ENCODE data around the gene ARHGAP42. TPM values are rescaled to one million over a fixed set of nuclear protein-coding genes. Genes with fewer than 3 reads are reported as not detected.

Gene ARHGAP42
- total and polyA plus RNA-seq, 2 of the 13 experiments (the other 11 are each of a cell fraction or from before 2014, with no cell fraction given): 2.5 to 4.3 TPM

DNA sequence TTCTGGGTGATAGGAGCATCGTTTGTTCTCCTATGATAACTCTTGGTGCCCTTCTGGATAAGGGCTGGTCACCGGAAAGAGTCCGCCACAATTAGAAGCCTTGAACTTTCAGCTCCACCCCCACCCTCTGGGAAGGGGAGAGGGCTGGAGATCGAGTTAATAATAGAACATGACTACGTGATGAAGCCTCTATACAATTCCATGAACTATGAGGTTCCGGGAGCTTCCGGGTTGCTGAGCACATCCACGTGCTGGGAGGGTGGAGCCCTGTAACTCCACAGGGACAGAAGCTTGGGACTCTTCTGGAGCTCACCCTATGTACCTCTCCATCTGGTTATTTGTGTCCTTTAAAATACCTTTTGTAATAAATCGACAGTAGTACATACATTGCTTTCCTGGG, 40.3 kb downstream of the ARHGAP42 start:
- no peaks in the 10 kb centered on the region for H3K36me3 ChIP-seq (replicated peaks in 1 of 2; ENCODE audit: control insufficient read depth in 1 of 2, insufficient read depth in 2 of 2, low read length in 2 of 2)
- no TSS peak for BruUV-seq (replicated peaks)
- no peaks in the 10 kb centered on the region for H3K79me2 ChIP-seq (ENCODE audit: insufficient read depth, low read length)
- 77% methylated on average over 9 of the region's 9 CpGs for WGBS (ENCODE audit: low lambda C conversion rate)
- H3K4me2 ChIP-seq (ENCODE audit: low read depth, low read length): no peak overlapping the region
- ATAC-seq (no peak), DNase-seq (ENCODE audit: low spot score) (no peak), FAIRE-seq (no peak)
- no peak overlapping the region for H3K27ac ChIP-seq (ENCODE audit: extremely low read length, insufficient read depth, low read length)
- H3K9ac ChIP-seq (ENCODE audit: insufficient read depth, low read depth, low read length): no peak overlapping the region
- no peaks in the 10 kb centered on the region for H3K4me1 ChIP-seq (ENCODE audit: insufficient read depth, low read length)
- POLR2A ChIA-PET: no interaction called here
- H2AFZ ChIP-seq (ENCODE audit: low read length): no peak overlapping the region
- in situ Hi-C loops (cut with HindIII; ENCODE audit: extremely low pct_ligation_motif_present, low pct_unique_long_range_greater_than_20kb) (no loop called here), intact Hi-C loops (cut with micrococcal nuclease; ENCODE audit: unreplicated experiment) (no loop called here)
- CTCF ChIA-PET (ENCODE audit: low intra/inter-chr PET ratio, low total read pairs): no interaction called here
- no peak overlapping the region for H3K4me3 ChIP-seq (replicated peaks in 1 of 3; ENCODE audit: insufficient read depth in 1 of 3, low read depth in 2 of 3, low read length in 3 of 3)
- no peaks in the 10 kb centered on the region for H3K27me3 ChIP-seq (ENCODE audit: control insufficient read depth in 1 of 2, insufficient read depth in 2 of 2, low read length in 2 of 2)
- TF ChIP-seq SUZ12 (IDR thresholded peaks at IDR 0.05; ENCODE audit: low read depth, low read length) (no peak), ZSCAN29 (CRISPR knock-in tag; conservative IDR thresholded peaks at IDR 0.05) (no peak), RARG (CRISPR knock-in tag; IDR thresholded peaks at IDR 0.05; ENCODE audit: low read depth) (no peak), ZNF75D (CRISPR knock-in tag; IDR thresholded peaks at IDR 0.05; ENCODE audit: borderline replicate concordance) (no peak), DNMT1 (CRISPR knock-in tag; IDR thresholded peaks at IDR 0.05) (no peak), ZNF260 (CRISPR knock-in tag; IDR thresholded peaks at IDR 0.05; ENCODE audit: borderline replicate concordance, low read depth) (no peak), NKX3-1 (CRISPR knock-in tag; IDR thresholded peaks at IDR 0.05) (no peak), SMAD3 (CRISPR knock-in tag; IDR thresholded peaks at IDR 0.05) (no peak), ZBTB1 (CRISPR knock-in tag; IDR thresholded peaks at IDR 0.05; ENCODE audit: borderline replicate concordance) (no peak), GATA4 (IDR thresholded peaks at IDR 0.05; ENCODE audit: borderline replicate concordance, low read depth) (no peak), CREM (IDR thresholded peaks at IDR 0.05) (no peak), CREM (CRISPR knock-in tag; IDR thresholded peaks at IDR 0.05) (no peak), AHR (CRISPR knock-in tag; IDR thresholded peaks at IDR 0.05) (no peak), ZNF713 (CRISPR knock-in tag; IDR thresholded peaks at IDR 0.05) (no peak)
- TF ChIP-seq, protein P1, sequence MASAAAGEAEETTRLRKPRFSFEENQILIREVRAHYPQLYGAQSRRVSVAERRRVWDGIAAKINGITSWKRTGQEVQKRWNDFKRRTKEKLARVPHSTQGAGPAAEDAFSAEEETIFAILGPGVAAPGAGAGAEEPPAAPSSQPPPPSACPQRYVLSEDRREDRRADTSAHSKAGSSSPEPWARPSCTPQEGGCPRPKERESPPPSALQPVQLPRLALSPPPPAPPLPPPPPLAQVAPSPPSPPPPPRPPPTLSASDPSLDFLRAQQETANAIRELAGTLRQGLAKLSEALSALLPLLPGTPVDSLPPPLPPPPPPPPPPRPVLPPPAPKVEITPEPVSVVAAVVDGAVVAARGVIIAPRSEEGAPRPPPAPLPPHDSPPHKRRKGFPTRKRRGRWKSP (CRISPR knock-in tag; IDR thresholded peaks at IDR 0.05): no peak
- TF ChIP-seq, protein P2, sequence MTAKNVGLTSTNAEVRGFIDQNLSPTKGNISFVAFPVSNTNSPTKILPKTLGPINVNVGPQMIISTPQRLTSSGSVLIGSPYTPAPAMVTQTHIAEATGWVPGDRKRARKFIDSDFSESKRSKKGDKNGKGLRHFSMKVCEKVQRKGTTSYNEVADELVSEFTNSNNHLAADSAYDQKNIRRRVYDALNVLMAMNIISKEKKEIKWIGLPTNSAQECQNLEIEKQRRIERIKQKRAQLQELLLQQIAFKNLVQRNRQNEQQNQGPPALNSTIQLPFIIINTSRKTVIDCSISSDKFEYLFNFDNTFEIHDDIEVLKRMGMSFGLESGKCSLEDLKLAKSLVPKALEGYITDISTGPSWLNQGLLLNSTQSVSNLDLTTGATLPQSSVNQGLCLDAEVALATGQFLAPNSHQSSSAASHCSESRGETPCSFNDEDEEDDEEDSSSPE (CRISPR knock-in tag; IDR thresholded peaks at IDR 0.05): no peak
- TF ChIP-seq, protein P3, sequence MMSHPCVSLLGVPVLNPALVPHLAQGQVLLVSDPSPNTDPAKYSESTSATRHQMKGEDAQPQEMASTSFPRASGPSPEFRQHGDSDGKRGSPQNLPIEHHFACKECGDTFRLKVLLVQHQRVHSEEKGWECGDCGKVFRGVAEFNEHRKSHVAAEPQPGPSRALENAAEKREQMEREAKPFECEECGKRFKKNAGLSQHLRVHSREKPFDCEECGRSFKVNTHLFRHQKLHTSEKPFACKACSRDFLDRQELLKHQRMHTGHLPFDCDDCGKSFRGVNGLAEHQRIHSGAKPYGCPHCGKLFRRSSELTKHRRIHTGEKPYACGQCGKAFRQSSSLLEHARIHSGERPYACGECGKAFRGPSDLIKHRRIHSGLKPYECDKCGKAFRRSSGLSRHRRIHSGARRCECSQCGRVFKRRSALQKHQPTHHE (CRISPR knock-in tag; IDR thresholded peaks at IDR 0.05; ENCODE audit: borderline replicate concordance): no peak
- no peaks in the 10 kb centered on the region for H3K9me3 ChIP-seq (ENCODE audit: low read length)
- no peaks in the 10 kb centered on the region for H4K20me1 ChIP-seq (ENCODE audit: insufficient read depth, low read length)

Data from HepG2 (cell line).